Islet precursor cell (in vitro differentiated cells): Measurements from ENCODE around the gene GOLGA5.

ENCODE experiments used
- DNase-seq: peaks from one replicate; pipeline ENCODE4 v3.0.0-alpha.2; 2018

The GOLGA5 gene

GRCh38 chr14:92884410-92884809 lies 90.3 kb downstream of the GOLGA5 start:
- no peak for DNase-seq

- no peak for DNase-seq
Observed at GRCh38 chr14:92885279-92886061, 91.4 kb downstream of the GOLGA5 start.

- no peak for DNase-seq
Observed at GRCh38 chr14:92886337-92886736, 92.2 kb downstream of the GOLGA5 start.

DNA sequence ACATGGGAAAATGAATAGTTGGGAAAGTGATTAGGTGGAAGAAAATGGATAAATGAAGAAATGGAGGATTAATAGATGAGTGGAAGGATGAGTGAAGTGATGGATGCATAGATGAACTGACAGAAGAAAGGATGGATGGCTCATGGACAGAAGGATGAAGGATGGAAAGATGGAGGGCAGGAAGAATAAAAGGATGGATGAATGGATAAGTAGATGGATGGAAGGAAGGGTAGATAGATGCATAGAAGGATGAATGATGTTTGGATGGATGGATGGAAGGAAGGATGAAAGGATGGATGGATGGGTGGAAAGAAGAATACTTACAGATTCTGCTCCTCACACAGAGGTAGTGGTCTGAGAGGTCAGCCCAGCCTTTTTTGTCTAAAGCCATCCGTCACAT lies 93.1 kb downstream of the GOLGA5 start:
- DNase-seq: no peak

- no peak for DNase-seq
Observed at GRCh38 chr14:92888896-92889295, 94.8 kb downstream of the GOLGA5 start.
